PFSK-1 (cell line): ENCODE data around the gene INPP5A.

Source experiments
- FOXP2 ChIP-seq: optimal IDR thresholded peaks from 2 replicates; pipeline ENCODE3; 2011; ENCODE audit warnings: borderline replicate concordance, control low read depth, inconsistent platforms; ENCODE audit not compliant: insufficient read depth; ENCODE audit errors: extremely low read length, extremely low read depth
- POLR2AphosphoS5 ChIP-seq: IDR thresholded peaks from 2 replicates; pipeline ENCODE4 v1.6.1; 2012; ENCODE audit warnings: low read depth, mild to moderate bottlenecking, control low read depth, low read length, moderate library complexity
- SIN3A ChIP-seq: IDR thresholded peaks from 2 replicates; pipeline ENCODE4 v1.6.1; 2012; ENCODE audit warnings: mild to moderate bottlenecking, low read length, moderate library complexity, borderline replicate concordance; ENCODE audit not compliant: insufficient read depth
- TAF1 ChIP-seq: IDR thresholded peaks from 2 replicates; pipeline ENCODE4 v1.6.1; 2012; ENCODE audit warnings: low read length, control low read depth, borderline replicate concordance; ENCODE audit not compliant: insufficient read depth

GRCh38 chr10:132637477-132638129 is 100.0 kb downstream of the INPP5A start:
- TF ChIP-seq POLR2AphosphoS5 = no peak
- no peak for TF ChIP-seq SIN3A
- no peak for TF ChIP-seq TAF1
- no peak for TF ChIP-seq FOXP2
